Keratinocyte (primary cell): ENCODE data around the gene DDIAS. TPM values are rescaled to one million over a fixed set of nuclear protein-coding genes. Genes with fewer than 3 reads are reported as not detected.

Source experiments
- DNase-seq: peaks from one replicate; pipeline ENCODE4 v3.0.0-alpha.2; 2011; ENCODE audit warnings: low read depth, missing footprints, low spot score
- FAIRE-seq: peaks from 2 replicates; lab custom pipeline; 2011; peaks lifted over from hg19 to GRCh38; lab: Jason Lieb, UNC
- H2AFZ ChIP-seq: 2 replicates; pipeline ENCODE4 v1.6.0; 2012; ENCODE audit warnings: low read length, control low read depth, inconsistent platforms; ENCODE audit not compliant: control insufficient read depth
- H3K27ac ChIP-seq: 2 replicates; pipeline ENCODE4 v1.5.1; 2011; ENCODE audit warnings: low read length; ENCODE audit not compliant: control insufficient read depth, insufficient read depth
- H3K27me3 ChIP-seq: 3 replicates; pipeline ENCODE4 v1.6.0; 2011; ENCODE audit warnings: low read length; ENCODE audit not compliant: control insufficient read depth, insufficient read depth; ENCODE audit errors: extremely low read depth
- H3K36me3 ChIP-seq, 2 experiments: 2 replicates in 1 of 2; 3 replicates in 1 of 2; pipeline ENCODE4 v1.5.1; 2011; ENCODE audit warnings: low read length in 2 of 2, mild to moderate bottlenecking in 1 of 2; ENCODE audit not compliant: control insufficient read depth in 2 of 2, insufficient read depth in 2 of 2; ENCODE audit errors: extremely low read depth in 1 of 2
- H3K4me1 ChIP-seq: 3 replicates; pipeline ENCODE4 v1.5.1; 2011; ENCODE audit warnings: low read length; ENCODE audit not compliant: control insufficient read depth, insufficient read depth; ENCODE audit errors: extremely low read depth
- H3K4me2 ChIP-seq: 3 replicates; pipeline ENCODE4 v1.6.0; 2011; ENCODE audit warnings: low read depth, low read length; ENCODE audit not compliant: control insufficient read depth, insufficient read depth; ENCODE audit errors: extremely low read depth
- H3K4me3 ChIP-seq, 3 experiments: fragments of 200-600 bp in 1 of 3; sonication (generic) in 1 of 3; 2 replicates in 2 of 3; 3 replicates in 1 of 3; pipeline ENCODE4 v1.5.1; 2011 to 2016; ENCODE audit warnings: low read length in 3 of 3, mild to moderate bottlenecking in 3 of 3, control low read depth in 2 of 3, inconsistent platforms in 1 of 3, low read depth in 1 of 3, mixed read lengths in 1 of 3, mixed run types in 1 of 3, moderate library complexity in 1 of 3; ENCODE audit not compliant: control insufficient read depth in 2 of 3, insufficient read depth in 2 of 3; ENCODE audit errors: extremely low read depth in 1 of 3
- H3K79me2 ChIP-seq: 2 replicates; pipeline ENCODE4 v1.6.0; 2012; ENCODE audit warnings: low read length; ENCODE audit not compliant: control insufficient read depth, insufficient read depth
- H3K9ac ChIP-seq: 3 replicates; pipeline ENCODE4 v1.6.0; 2011; ENCODE audit warnings: low read length; ENCODE audit not compliant: control insufficient read depth, insufficient read depth; ENCODE audit errors: extremely low read depth
- H3K9me1 ChIP-seq: 3 replicates; pipeline ENCODE4 v1.6.0; 2011; ENCODE audit warnings: low read length; ENCODE audit not compliant: control insufficient read depth, insufficient read depth; ENCODE audit errors: extremely low read depth
- H3K9me3 ChIP-seq: 2 replicates; pipeline ENCODE4 v1.5.1; 2012; ENCODE audit warnings: low read depth, low read length; ENCODE audit not compliant: control insufficient read depth
- H4K20me1 ChIP-seq: 3 replicates; pipeline ENCODE4 v1.6.0; 2011; ENCODE audit warnings: low read length; ENCODE audit not compliant: control insufficient read depth, insufficient read depth; ENCODE audit errors: extremely low read depth
- CTCF ChIP-seq, 3 experiments: IDR thresholded peaks in 1 of 3; conservative IDR thresholded peaks in 1 of 3; optimal IDR thresholded peaks in 1 of 3; 2 replicates in 2 of 3; 3 replicates in 1 of 3; pipeline versions ENCODE3 to v1.5.1; 2011; ENCODE audit warnings: low read length in 3 of 3, mild to moderate bottlenecking in 3 of 3, moderate library complexity in 2 of 3, control low read depth in 1 of 3, inconsistent platforms in 1 of 3; ENCODE audit not compliant: insufficient read depth in 2 of 3; ENCODE audit errors: extremely low read depth in 1 of 3
- EZH2 ChIP-seq: IDR thresholded peaks from one replicate; pipeline ENCODE4 v1.6.1; 2012; ENCODE audit warnings: inconsistent platforms, mild to moderate bottlenecking, low read length, moderate library complexity
- dilution Hi-C: fragments of 300-500 bp; cut with MboI; formaldehyde crosslinking; loops from one replicate; pipeline ENCODE4 v1.7.0; 2020; ENCODE audit warnings: low sequenced_read_pairs; ENCODE audit not compliant: extremely low pct_ligation_motif_present
- polyA plus RNA-seq, 5 experiments: library from polyadenylated mRNA; depleted of rRNA in 3 of 5; stranded (reverse) in 3 of 5; stranded (forward) in 1 of 5; unstranded in 1 of 5; fragments of >200 nt; gene quantifications; 1 replicate in 1 of 5; 2 replicates in 3 of 5; 3 replicates in 1 of 5; pipeline versions ENCODE4 v1.2.1 to v1.2.3, GENCODE V29; 2011 to 2012; ENCODE audit warnings: missing spikeins in 2 of 5, low read depth in 1 of 5, low replicate concordance in 1 of 5

Gene DDIAS
- polyA plus RNA-seq, 1 donor (not counting 4 experiments of a cell fraction or from before 2014, with no cell fraction given), result 8.7 TPM

GRCh38 chr11:82855616-82856015, 45.9 kb upstream of the DDIAS start:
- Histone ChIP-seq H2AFZ (no peak overlapping the region), H3K27ac (no peak overlapping the region), H3K9me3 (no peaks in the 10 kb centered on the region), H3K79me2 (peaks cover 2% of the 10 kb centered on the region), H3K27me3 (no peaks in the 10 kb centered on the region), H3K4me1 (peaks cover 31% of the 10 kb centered on the region), H3K9ac (no peak overlapping the region), H3K4me2 (no peak overlapping the region), H3K9me1 (no peaks in the 10 kb centered on the region), H4K20me1 (no peaks in the 10 kb centered on the region), H3K4me3 (no peak overlapping the region), H3K36me3 (no peaks in the 10 kb centered on the region)
- dilution Hi-C loops, result no loop called here
- no peak for DNase-seq
- FAIRE-seq, result no peak
- TF ChIP-seq CTCF (optimal IDR thresholded peaks at IDR 0.05 in 1 of 3, IDR thresholded peaks at IDR 0.05 in 1 of 3, conservative IDR thresholded peaks at IDR 0.05 in 1 of 3; ENCODE audit: extremely low read depth in 1 of 3, insufficient read depth in 2 of 3, low read length in 3 of 3) (no peak), EZH2 (no peak)

GRCh38 chr11:82857145-82857544, 44.4 kb upstream of the DDIAS start:
- FAIRE-seq, result no peak
- Histone ChIP-seq H3K79me2 (peaks cover 2% of the 10 kb centered on the region), H2AFZ (no peak overlapping the region), H3K4me3 (no peak overlapping the region), H3K4me2 (no peak overlapping the region), H3K36me3 (no peaks in the 10 kb centered on the region), H3K27ac (no peak overlapping the region), H3K9ac (no peak overlapping the region), H3K9me1 (no peaks in the 10 kb centered on the region), H3K4me1 (peaks cover 31% of the 10 kb centered on the region), H3K27me3 (no peaks in the 10 kb centered on the region), H4K20me1 (no peaks in the 10 kb centered on the region), H3K9me3 (no peaks in the 10 kb centered on the region)
- TF ChIP-seq CTCF (optimal IDR thresholded peaks at IDR 0.05 in 1 of 3, IDR thresholded peaks at IDR 0.05 in 1 of 3, conservative IDR thresholded peaks at IDR 0.05 in 1 of 3; ENCODE audit: extremely low read depth in 1 of 3, insufficient read depth in 2 of 3, low read length in 3 of 3), result no peak
- no peak for TF ChIP-seq EZH2
- dilution Hi-C loops, result no loop called here
- no peak for DNase-seq
